ENCODE measurements around the gene BCL2L1.

DNA sequence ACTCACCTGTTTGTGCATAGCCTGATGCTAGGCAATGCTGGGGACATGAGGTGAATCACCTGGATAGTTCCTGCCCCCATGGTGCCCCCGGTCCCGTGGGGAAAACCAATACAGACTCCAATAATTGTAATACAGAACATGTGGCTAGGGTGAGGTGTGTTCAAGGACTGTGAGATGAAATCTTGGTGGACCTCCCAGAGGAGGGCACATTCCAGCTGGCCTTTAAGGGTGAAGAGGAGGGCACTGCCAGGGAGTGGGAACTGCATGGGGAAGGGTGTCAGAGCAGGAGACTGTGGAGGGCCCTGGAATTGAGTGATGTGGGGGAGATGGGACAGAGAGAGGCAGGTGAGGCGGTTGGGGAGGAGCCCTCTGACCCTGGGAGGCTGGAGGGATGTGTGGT is 82.4 kb downstream of the BCL2L1 start:
- TF ChIP-seq, protein P1, sequence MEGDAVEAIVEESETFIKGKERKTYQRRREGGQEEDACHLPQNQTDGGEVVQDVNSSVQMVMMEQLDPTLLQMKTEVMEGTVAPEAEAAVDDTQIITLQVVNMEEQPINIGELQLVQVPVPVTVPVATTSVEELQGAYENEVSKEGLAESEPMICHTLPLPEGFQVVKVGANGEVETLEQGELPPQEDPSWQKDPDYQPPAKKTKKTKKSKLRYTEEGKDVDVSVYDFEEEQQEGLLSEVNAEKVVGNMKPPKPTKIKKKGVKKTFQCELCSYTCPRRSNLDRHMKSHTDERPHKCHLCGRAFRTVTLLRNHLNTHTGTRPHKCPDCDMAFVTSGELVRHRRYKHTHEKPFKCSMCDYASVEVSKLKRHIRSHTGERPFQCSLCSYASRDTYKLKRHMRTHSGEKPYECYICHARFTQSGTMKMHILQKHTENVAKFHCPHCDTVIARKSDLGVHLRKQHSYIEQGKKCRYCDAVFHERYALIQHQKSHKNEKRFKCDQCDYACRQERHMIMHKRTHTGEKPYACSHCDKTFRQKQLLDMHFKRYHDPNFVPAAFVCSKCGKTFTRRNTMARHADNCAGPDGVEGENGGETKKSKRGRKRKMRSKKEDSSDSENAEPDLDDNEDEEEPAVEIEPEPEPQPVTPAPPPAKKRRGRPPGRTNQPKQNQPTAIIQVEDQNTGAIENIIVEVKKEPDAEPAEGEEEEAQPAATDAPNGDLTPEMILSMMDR (conservative IDR thresholded peaks at IDR 0.05; ENCODE audit: low read length): no peak
- no peak for TF ChIP-seq EZH2phosphoT487 (IDR thresholded peaks at IDR 0.05; ENCODE audit: borderline replicate concordance, low read depth, low read length)

Measured in OCI-LY7 (cell line).